Liver (tissue), 9 donors: ENCODE measurements around the gene UPK3A. TPM values are rescaled to one million over a fixed set of nuclear protein-coding genes. Genes with fewer than 3 reads are reported as not detected.

Experiments
- DNase-seq: peaks from one replicate; pipeline ENCODE4 v3.0.0-alpha.2; 2017; ENCODE audit warnings: low spot score
- H3K27ac ChIP-seq, 2 donors: one replicate each; pipeline ENCODE4 v1.7.0; 2013; ENCODE audit warnings: inconsistent platforms in 2 of 2, low read length in 2 of 2, control low read depth in 1 of 2, low read depth in 1 of 2, mild to moderate bottlenecking in 1 of 2
- H3K27me3 ChIP-seq, 4 donors: one replicate each; pipeline versions ENCODE4 v1.6.1 to v1.7.0; 2013; ENCODE audit warnings: low read length in 3 of 4, inconsistent platforms in 1 of 4, mild to moderate bottlenecking in 1 of 4, moderate library complexity in 1 of 4; ENCODE audit not compliant: control insufficient read depth in 4 of 4, insufficient read depth in 4 of 4
- H3K36me3 ChIP-seq, 4 donors: one replicate each; pipeline versions ENCODE4 v1.6.1 to v1.7.0; 2013; ENCODE audit warnings: low read length in 3 of 4, mild to moderate bottlenecking in 3 of 4, low read depth in 1 of 4, moderate library complexity in 1 of 4; ENCODE audit not compliant: control insufficient read depth in 4 of 4, insufficient read depth in 3 of 4
- H3K4me1 ChIP-seq, 4 donors: one replicate each; pipeline versions ENCODE4 v1.6.1 to v1.7.0; 2013; ENCODE audit warnings: low read length in 3 of 4, mild to moderate bottlenecking in 3 of 4, moderate library complexity in 1 of 4; ENCODE audit not compliant: control insufficient read depth in 4 of 4, insufficient read depth in 4 of 4
- H3K4me3 ChIP-seq, 3 donors: one replicate each; pipeline versions ENCODE4 v1.6.1 to v1.7.0; 2013; ENCODE audit warnings: low read length in 3 of 3, control low read depth in 1 of 3, low read depth in 1 of 3, mild to moderate bottlenecking in 1 of 3
- H3K9ac ChIP-seq, 2 donors: one replicate each; pipeline ENCODE4 v1.7.0; 2013; ENCODE audit warnings: low read length in 2 of 2, mild to moderate bottlenecking in 2 of 2, moderate library complexity in 2 of 2, control low read depth in 1 of 2, low read depth in 1 of 2
- H3K9me3 ChIP-seq, 4 donors: one replicate each; pipeline versions ENCODE4 v1.6.1 to v1.7.0; 2013; ENCODE audit warnings: low read length in 3 of 4; ENCODE audit not compliant: control insufficient read depth in 4 of 4
- ATF3 ChIP-seq: IDR thresholded peaks from 2 replicates; pipeline ENCODE4 v1.6.1; 2016; ENCODE audit warnings: antibody characterized with exemption
- EGR1 ChIP-seq, 2 donors: IDR thresholded peaks; 2 replicates each; pipeline ENCODE4 v1.6.1; 2016 to 2018; ENCODE audit warnings: antibody characterized with exemption in 2 of 2, low read depth in 2 of 2
- FOXA1 ChIP-seq: IDR thresholded peaks from 2 replicates; pipeline ENCODE4 v1.6.1; 2016; ENCODE audit warnings: antibody characterized with exemption
- FOXA2 ChIP-seq: IDR thresholded peaks from 2 replicates; pipeline ENCODE4 v1.6.1; 2016; ENCODE audit warnings: antibody characterized with exemption
- GABPA ChIP-seq, 2 donors: IDR thresholded peaks in 1 of 2; conservative IDR thresholded peaks in 1 of 2; 2 replicates each; pipeline ENCODE4 v1.6.1; 2016; ENCODE audit warnings: antibody characterized with exemption in 2 of 2, mild to moderate bottlenecking in 1 of 2, moderate library complexity in 1 of 2
- HNF4A ChIP-seq, 2 donors: conservative IDR thresholded peaks; 2 replicates each; pipeline ENCODE4 v1.6.1; 2016; ENCODE audit warnings: antibody characterized with exemption in 2 of 2, mild to moderate bottlenecking in 2 of 2
- JUND ChIP-seq, 2 donors: IDR thresholded peaks; 2 replicates each; pipeline ENCODE4 v1.6.1; 2016; ENCODE audit warnings: antibody characterized with exemption in 2 of 2
- NR2F2 ChIP-seq: IDR thresholded peaks from 2 replicates; pipeline ENCODE4 v1.6.1; 2016; ENCODE audit warnings: antibody characterized with exemption
- RAD21 ChIP-seq, 2 donors: IDR thresholded peaks; 2 replicates each; pipeline ENCODE4 v1.6.1; 2016; ENCODE audit warnings: antibody characterized with exemption in 2 of 2, mild to moderate bottlenecking in 2 of 2
- RXRA ChIP-seq, 2 donors: IDR thresholded peaks; 2 replicates each; pipeline ENCODE4 v1.6.1; 2017 to 2018; ENCODE audit warnings: antibody characterized with exemption in 2 of 2, mild to moderate bottlenecking in 1 of 2
- SP1 ChIP-seq: IDR thresholded peaks from 2 replicates; pipeline ENCODE4 v1.6.1; 2018; ENCODE audit warnings: antibody characterized with exemption, mild to moderate bottlenecking
- TAF1 ChIP-seq: conservative IDR thresholded peaks from 2 replicates; pipeline ENCODE4 v1.6.1; 2016; ENCODE audit warnings: antibody characterized with exemption, mild to moderate bottlenecking
- YY1 ChIP-seq: IDR thresholded peaks from 2 replicates; pipeline ENCODE4 v1.6.1; 2016; ENCODE audit warnings: antibody characterized with exemption, mild to moderate bottlenecking
- WGBS: extraction: QIAGEN DNeasy Blood & Tissue Kit; methylation state at CpG from one replicate; pipeline ENCODE4 v1.1.7; 2013; 5-methylcytosine and 5-hydroxymethylcytosine counted together
- polyA plus RNA-seq, 2 donors: library from polyadenylated mRNA; stranded (reverse) in 1 of 2; unstranded in 1 of 2; fragments of 200-250 nt in 1 of 2; fragments of >200 nt in 1 of 2; fragmentation: Nextera tagmentation in 1 of 2; extraction: Ambion mirVana in 1 of 2; gene quantifications; one replicate each; pipeline versions ENCODE4 v1.2.1 to v1.2.3, GENCODE V29; 2013 to 2015
- total RNA-seq, 2 donors: library from RNA; depleted of rRNA; stranded (reverse); fragments of >200 nt; gene quantifications; one replicate each; pipeline ENCODE4 v1.2.3, GENCODE V29; 2014
- TF ChIP-seq, protein P1 (sequence below): fragments of 150-350 bp; IDR thresholded peaks from 2 replicates; pipeline ENCODE4 v1.5.1; 2017; ENCODE audit warnings: improper control_type of control experiment, low read depth, low read length; ENCODE audit not compliant: missing input control
- TF ChIP-seq, protein P2 (sequence below): IDR thresholded peaks from 2 replicates; pipeline ENCODE4 v1.6.1; 2016; ENCODE audit warnings: antibody characterized with exemption
- TF ChIP-seq, protein P3 (sequence below): IDR thresholded peaks from 2 replicates; pipeline ENCODE4 v1.6.1; 2016; ENCODE audit warnings: antibody characterized with exemption, mild to moderate bottlenecking
- TF ChIP-seq, protein P4 (sequence below): IDR thresholded peaks from 2 replicates; pipeline ENCODE4 v1.6.1; 2016; ENCODE audit warnings: antibody characterized with exemption
- donor health status: healthy.
- donor health status: healthy.
- donor health status: healthy.
- donor health status: healthy.
- donor health status: healthy.

The UPK3A gene
- total and polyA plus RNA-seq, 4 donors: 0.42 TPM; not detected in 3

GRCh38 chr22:45310977-45311531 is 26.3 kb downstream of the UPK3A start:
- peaks cover 2 to 20% (median 10%) of the 10 kb centered on the region in 4 donors for H3K4me1 ChIP-seq
- no peaks in the 10 kb centered on the region for H3K9me3 ChIP-seq
- no peak overlapping the region for H3K27ac ChIP-seq
- WGBS: 66% methylated on average over 14 of the region's 14 CpGs
- peak overlapping the region in 2 of 3 donors; percentile 65 to 87 for H3K4me3 ChIP-seq
- peak overlapping the region in 1 of 2 donors; percentile 59 for H3K9ac ChIP-seq
- DNase-seq: no peak
- no peaks in the 10 kb centered on the region for H3K36me3 ChIP-seq
- TF ChIP-seq, protein P1, sequence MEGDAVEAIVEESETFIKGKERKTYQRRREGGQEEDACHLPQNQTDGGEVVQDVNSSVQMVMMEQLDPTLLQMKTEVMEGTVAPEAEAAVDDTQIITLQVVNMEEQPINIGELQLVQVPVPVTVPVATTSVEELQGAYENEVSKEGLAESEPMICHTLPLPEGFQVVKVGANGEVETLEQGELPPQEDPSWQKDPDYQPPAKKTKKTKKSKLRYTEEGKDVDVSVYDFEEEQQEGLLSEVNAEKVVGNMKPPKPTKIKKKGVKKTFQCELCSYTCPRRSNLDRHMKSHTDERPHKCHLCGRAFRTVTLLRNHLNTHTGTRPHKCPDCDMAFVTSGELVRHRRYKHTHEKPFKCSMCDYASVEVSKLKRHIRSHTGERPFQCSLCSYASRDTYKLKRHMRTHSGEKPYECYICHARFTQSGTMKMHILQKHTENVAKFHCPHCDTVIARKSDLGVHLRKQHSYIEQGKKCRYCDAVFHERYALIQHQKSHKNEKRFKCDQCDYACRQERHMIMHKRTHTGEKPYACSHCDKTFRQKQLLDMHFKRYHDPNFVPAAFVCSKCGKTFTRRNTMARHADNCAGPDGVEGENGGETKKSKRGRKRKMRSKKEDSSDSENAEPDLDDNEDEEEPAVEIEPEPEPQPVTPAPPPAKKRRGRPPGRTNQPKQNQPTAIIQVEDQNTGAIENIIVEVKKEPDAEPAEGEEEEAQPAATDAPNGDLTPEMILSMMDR: no peak
- no peak for TF ChIP-seq GABPA (IDR thresholded peaks at IDR 0.05 in 1 of 2, conservative IDR thresholded peaks at IDR 0.05 in 1 of 2)
- TF ChIP-seq JUND (IDR thresholded peaks at IDR 0.05): no peak
- no peak for TF ChIP-seq ATF3
- no peak for TF ChIP-seq HNF4A (conservative IDR thresholded peaks at IDR 0.05)
- TF ChIP-seq NR2F2: no peak
- TF ChIP-seq TAF1: no peak
- no peak for TF ChIP-seq SP1
- TF ChIP-seq FOXA1: no peak
- TF ChIP-seq, protein P2, sequence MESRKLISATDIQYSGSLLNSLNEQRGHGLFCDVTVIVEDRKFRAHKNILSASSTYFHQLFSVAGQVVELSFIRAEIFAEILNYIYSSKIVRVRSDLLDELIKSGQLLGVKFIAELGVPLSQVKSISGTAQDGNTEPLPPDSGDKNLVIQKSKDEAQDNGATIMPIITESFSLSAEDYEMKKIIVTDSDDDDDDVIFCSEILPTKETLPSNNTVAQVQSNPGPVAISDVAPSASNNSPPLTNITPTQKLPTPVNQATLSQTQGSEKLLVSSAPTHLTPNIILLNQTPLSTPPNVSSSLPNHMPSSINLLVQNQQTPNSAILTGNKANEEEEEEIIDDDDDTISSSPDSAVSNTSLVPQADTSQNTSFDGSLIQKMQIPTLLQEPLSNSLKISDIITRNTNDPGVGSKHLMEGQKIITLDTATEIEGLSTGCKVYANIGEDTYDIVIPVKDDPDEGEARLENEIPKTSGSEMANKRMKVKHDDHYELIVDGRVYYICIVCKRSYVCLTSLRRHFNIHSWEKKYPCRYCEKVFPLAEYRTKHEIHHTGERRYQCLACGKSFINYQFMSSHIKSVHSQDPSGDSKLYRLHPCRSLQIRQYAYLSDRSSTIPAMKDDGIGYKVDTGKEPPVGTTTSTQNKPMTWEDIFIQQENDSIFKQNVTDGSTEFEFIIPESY: no peak
- TF ChIP-seq RXRA (IDR thresholded peaks at IDR 0.05): no peak
- no peak for TF ChIP-seq FOXA2
- no peak for TF ChIP-seq YY1
- TF ChIP-seq, protein P3, sequence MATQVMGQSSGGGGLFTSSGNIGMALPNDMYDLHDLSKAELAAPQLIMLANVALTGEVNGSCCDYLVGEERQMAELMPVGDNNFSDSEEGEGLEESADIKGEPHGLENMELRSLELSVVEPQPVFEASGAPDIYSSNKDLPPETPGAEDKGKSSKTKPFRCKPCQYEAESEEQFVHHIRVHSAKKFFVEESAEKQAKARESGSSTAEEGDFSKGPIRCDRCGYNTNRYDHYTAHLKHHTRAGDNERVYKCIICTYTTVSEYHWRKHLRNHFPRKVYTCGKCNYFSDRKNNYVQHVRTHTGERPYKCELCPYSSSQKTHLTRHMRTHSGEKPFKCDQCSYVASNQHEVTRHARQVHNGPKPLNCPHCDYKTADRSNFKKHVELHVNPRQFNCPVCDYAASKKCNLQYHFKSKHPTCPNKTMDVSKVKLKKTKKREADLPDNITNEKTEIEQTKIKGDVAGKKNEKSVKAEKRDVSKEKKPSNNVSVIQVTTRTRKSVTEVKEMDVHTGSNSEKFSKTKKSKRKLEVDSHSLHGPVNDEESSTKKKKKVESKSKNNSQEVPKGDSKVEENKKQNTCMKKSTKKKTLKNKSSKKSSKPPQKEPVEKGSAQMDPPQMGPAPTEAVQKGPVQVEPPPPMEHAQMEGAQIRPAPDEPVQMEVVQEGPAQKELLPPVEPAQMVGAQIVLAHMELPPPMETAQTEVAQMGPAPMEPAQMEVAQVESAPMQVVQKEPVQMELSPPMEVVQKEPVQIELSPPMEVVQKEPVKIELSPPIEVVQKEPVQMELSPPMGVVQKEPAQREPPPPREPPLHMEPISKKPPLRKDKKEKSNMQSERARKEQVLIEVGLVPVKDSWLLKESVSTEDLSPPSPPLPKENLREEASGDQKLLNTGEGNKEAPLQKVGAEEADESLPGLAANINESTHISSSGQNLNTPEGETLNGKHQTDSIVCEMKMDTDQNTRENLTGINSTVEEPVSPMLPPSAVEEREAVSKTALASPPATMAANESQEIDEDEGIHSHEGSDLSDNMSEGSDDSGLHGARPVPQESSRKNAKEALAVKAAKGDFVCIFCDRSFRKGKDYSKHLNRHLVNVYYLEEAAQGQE: no peak
- TF ChIP-seq, protein P4, sequence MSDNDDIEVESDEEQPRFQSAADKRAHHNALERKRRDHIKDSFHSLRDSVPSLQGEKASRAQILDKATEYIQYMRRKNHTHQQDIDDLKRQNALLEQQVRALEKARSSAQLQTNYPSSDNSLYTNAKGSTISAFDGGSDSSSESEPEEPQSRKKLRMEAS: no peak
- no peak for TF ChIP-seq RAD21 (IDR thresholded peaks at IDR 0.05)
- TF ChIP-seq EGR1 (IDR thresholded peaks at IDR 0.05; ENCODE audit: low read depth in 2 of 2): no peak
- no peaks in the 10 kb centered on the region for H3K27me3 ChIP-seq
